ENCODE measurements around the gene KCNAB1. TPM values are rescaled to one million over a fixed set of nuclear protein-coding genes. Genes with fewer than 3 reads are reported as not detected.
"Not testable (repeated sequence)": the region's sequence is repeated elsewhere in the genome, so short reads cannot be mapped to it uniquely, and the experiment has no call there.

KCNAB1 gene
- total RNA-seq, 2 donors from 2014 or later = not detected

DNA sequence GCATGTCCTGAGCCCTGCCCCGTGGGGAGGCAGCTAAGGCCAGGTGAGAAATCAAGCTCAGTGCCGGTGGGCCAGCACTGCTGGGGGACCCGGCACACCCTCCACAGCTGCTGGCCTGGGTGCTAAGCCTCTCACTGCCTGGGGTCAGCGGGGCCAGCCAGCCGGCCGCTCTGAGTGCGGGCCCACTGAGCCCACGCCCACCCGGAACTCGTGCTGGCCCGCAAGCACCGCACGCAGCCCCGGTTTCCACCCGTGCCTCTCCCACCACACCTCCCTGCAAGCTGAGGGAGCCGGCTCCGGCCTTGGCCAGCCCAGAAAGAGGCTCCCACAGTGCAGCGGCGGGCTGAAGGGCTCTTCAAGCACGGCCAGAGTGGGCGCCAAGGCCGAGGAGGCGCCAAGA, 103.7 kb downstream of the KCNAB1 start:
- H3K27ac Mint-ChIP-seq; H3K4me3 Mint-ChIP-seq; H3K9me3 Mint-ChIP-seq; ATAC-seq (replicated peaks in 1 of 2); DNase-seq; H3K36me3 Mint-ChIP-seq (ENCODE audit: insufficient read depth in 2 of 2); H3K4me1 Mint-ChIP-seq (ENCODE audit: low read depth): not testable (repeated sequence)
- H3K27me3 Mint-ChIP-seq (ENCODE audit: low read depth) = peaks cover 13% of the 10 kb centered on the region

GRCh38 chr3:156226676-156227420, 106.5 kb downstream of the KCNAB1 start:
- Mint-ChIP-seq H3K27ac (no peak overlapping the region), H3K4me3 (no peak overlapping the region), H3K27me3 (ENCODE audit: low read depth) (peaks cover 10% of the 10 kb centered on the region), H3K36me3 (ENCODE audit: insufficient read depth in 2 of 2) (no peaks in the 10 kb centered on the region), H3K9me3 (no peaks in the 10 kb centered on the region), H3K4me1 (ENCODE audit: low read depth) (no peaks in the 10 kb centered on the region)
- ATAC-seq (replicated peaks in 1 of 2) = no peak
- DNase-seq = no peak

DNA sequence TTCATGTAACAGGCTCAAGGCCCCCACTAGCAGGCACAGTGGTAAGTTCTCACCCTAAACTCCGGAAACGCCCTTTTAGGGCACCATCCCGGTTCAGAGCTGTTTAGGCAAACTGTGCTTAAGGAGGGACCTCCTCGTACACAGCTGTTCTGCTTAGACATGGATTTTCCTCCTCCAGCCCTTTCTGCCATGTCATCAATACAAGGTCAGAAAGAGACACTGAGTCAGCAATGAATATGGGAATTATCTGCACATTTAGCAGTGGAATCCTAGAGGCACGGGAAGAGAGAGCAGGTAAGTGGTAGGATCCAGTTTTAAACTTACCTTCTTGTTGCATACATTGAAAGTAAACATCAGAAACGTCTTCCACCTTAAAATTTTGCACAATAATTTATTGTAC, 107.3 kb downstream of the KCNAB1 start:
- H3K9me3 Mint-ChIP-seq = no peaks in the 10 kb centered on the region
- H3K36me3 Mint-ChIP-seq (ENCODE audit: insufficient read depth in 2 of 2) = no peaks in the 10 kb centered on the region
- ATAC-seq (replicated peaks in 1 of 2) = no peak
- peaks cover 10% of the 10 kb centered on the region for H3K27me3 Mint-ChIP-seq (ENCODE audit: low read depth)
- H3K4me1 Mint-ChIP-seq (ENCODE audit: low read depth) = no peaks in the 10 kb centered on the region
- H3K4me3 Mint-ChIP-seq = no peak overlapping the region
- DNase-seq = no peak
- no peak overlapping the region for H3K27ac Mint-ChIP-seq

DNA sequence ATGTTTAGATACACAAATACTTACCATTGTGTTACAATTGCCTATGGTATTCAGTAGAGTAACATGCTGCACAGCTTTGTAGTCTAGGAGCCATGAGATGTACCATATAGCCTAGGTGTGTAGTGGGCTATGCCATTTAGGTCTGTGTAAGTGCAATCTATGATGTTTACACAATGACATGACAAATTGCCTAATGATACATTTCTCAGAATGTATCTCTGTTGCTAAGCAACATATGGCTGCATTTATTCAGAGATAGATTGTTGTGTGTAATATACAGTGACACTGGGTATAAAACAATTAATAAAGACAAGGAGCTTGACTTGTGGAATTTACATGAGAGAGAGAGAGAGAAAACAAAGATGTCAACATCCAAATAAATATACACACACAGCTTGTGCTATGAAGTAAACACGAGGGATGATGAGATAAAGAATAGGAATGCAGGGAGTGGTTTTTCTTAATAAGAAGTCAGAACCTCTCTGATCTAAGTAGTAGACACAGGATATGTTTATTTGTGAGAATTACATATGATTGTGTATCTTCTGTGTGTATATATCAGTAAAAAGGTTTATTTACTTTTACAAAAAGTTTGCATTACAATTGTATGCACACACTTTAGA, 110.0 kb downstream of the KCNAB1 start:
- H3K9me3 Mint-ChIP-seq = no peaks in the 10 kb centered on the region
- no peaks in the 10 kb centered on the region for H3K4me1 Mint-ChIP-seq (ENCODE audit: low read depth)
- H3K4me3 Mint-ChIP-seq = no peak overlapping the region
- DNase-seq = no peak
- no peak overlapping the region for H3K27ac Mint-ChIP-seq
- peaks cover 27% of the 10 kb centered on the region for H3K27me3 Mint-ChIP-seq (ENCODE audit: low read depth)
- no peaks in the 10 kb centered on the region for H3K36me3 Mint-ChIP-seq (ENCODE audit: insufficient read depth in 2 of 2)
- no peak for ATAC-seq (replicated peaks in 1 of 2)

GRCh38 chr3:156231221-156231620, 110.8 kb downstream of the KCNAB1 start:
- not testable (repeated sequence) for ATAC-seq (replicated peaks in 1 of 2); H3K9me3 Mint-ChIP-seq; H3K36me3 Mint-ChIP-seq (ENCODE audit: insufficient read depth in 2 of 2)

DNA sequence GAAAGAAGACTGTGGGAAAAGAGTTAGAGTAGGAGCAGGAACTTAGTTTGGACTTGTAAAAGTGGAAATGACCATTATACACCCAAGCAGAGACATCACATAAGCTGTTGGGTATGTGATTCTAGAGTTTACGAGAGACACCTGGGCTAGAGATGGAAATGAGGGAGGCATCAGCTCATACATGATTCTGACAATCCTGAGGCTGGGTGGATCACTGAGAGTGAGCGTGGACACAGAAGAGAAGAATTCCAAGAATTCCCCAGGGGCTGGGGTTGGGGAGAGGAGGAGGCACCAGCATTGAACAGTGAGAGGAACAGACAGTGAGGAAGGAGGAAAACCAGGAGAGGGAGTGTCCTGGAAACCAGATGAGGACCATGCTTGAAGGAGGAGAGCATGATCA, 113.5 kb downstream of the KCNAB1 start:
- no peaks in the 10 kb centered on the region for H3K4me1 Mint-ChIP-seq (ENCODE audit: low read depth)
- no peaks in the 10 kb centered on the region for H3K9me3 Mint-ChIP-seq
- no peaks in the 10 kb centered on the region for H3K36me3 Mint-ChIP-seq (ENCODE audit: insufficient read depth in 2 of 2)
- no peak overlapping the region for H3K4me3 Mint-ChIP-seq
- ATAC-seq (replicated peaks in 1 of 2) (no peak), DNase-seq (no peak)
- H3K27ac Mint-ChIP-seq = no peak overlapping the region
- H3K27me3 Mint-ChIP-seq (ENCODE audit: low read depth) = peaks cover 32% of the 10 kb centered on the region

More at GRCh38 chr3:156231221-156231620, 110.8 kb downstream of the KCNAB1 start:
- H3K4me1 Mint-ChIP-seq (ENCODE audit: low read depth); H3K4me3 Mint-ChIP-seq; H3K27ac Mint-ChIP-seq; DNase-seq: not testable (repeated sequence)
- peaks cover 27% of the 10 kb centered on the region for H3K27me3 Mint-ChIP-seq (ENCODE audit: low read depth)

DNA sequence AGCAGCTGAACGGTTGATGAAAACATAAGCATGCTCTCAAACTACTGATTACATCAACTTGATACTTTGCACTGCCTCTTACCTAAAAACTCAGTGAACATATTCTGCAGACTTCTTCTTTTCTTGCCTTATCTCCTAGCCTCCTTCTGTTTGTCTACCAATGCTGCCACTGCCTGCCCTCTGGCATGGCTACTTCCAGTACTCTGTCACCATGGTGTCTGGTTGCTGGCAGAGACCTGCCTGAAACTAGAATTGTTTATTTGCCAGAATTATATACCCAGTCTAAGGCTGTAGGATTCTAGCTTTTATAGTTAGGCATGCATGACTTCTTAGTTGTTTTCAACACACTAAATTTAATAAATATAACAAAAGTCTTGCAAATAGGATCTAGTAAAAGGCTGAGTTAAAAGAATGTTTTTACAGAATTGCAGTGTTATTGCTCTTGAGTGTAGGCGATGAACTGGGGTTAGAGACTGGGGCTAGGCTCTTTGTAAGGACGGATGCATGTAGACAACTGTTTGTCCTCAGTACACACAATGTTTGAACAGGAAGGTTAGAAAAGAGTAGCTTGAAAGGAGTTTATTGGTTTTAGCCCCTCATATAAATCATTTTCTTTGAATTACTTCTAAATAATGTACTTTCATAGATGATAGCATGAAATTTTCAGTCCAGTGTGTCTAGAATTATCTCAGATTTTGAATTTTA, 116.3 kb downstream of the KCNAB1 start:
- Mint-ChIP-seq H3K4me1 (ENCODE audit: low read depth) (no peaks in the 10 kb centered on the region), H3K36me3 (ENCODE audit: insufficient read depth in 2 of 2) (no peaks in the 10 kb centered on the region), H3K27ac (no peak overlapping the region), H3K9me3 (no peaks in the 10 kb centered on the region), H3K4me3 (no peak overlapping the region), H3K27me3 (ENCODE audit: low read depth) (peaks cover 23% of the 10 kb centered on the region)
- ATAC-seq (replicated peaks in 1 of 2) (no peak), DNase-seq (no peak)

GRCh38 chr3:156240642-156241041, 120.3 kb downstream of the KCNAB1 start:
- Mint-ChIP-seq H3K4me1 (ENCODE audit: low read depth) (no peaks in the 10 kb centered on the region), H3K27ac (no peak overlapping the region), H3K9me3 (no peaks in the 10 kb centered on the region), H3K27me3 (ENCODE audit: low read depth) (peaks cover 10% of the 10 kb centered on the region), H3K4me3 (no peak overlapping the region), H3K36me3 (ENCODE audit: insufficient read depth in 2 of 2) (no peaks in the 10 kb centered on the region)
- ATAC-seq (replicated peaks in 1 of 2) (no peak), DNase-seq (no peak)

- no peak for DNase-seq
- H3K27me3 Mint-ChIP-seq (ENCODE audit: low read depth) = peaks cover 16% of the 10 kb centered on the region
Observed at GRCh38 chr3:156246961-156247725, 126.8 kb downstream of the KCNAB1 start.

GRCh38 chr3:156250550-156250949, 130.2 kb downstream of the KCNAB1 start:
- Mint-ChIP-seq H3K4me1 (ENCODE audit: low read depth) (no peaks in the 10 kb centered on the region), H3K36me3 (ENCODE audit: insufficient read depth in 2 of 2) (no peaks in the 10 kb centered on the region), H3K27me3 (ENCODE audit: low read depth) (peaks cover 11% of the 10 kb centered on the region), H3K4me3 (no peak overlapping the region), H3K27ac (no peak overlapping the region), H3K9me3 (no peaks in the 10 kb centered on the region)
- ATAC-seq (replicated peaks in 1 of 2) (no peak), DNase-seq (no peak)

More at GRCh38 chr3:156246961-156247725, 126.8 kb downstream of the KCNAB1 start:
- H3K27ac Mint-ChIP-seq = no peak overlapping the region
- H3K4me3 Mint-ChIP-seq = no peak overlapping the region
- no peak for ATAC-seq (replicated peaks in 1 of 2)
- H3K36me3 Mint-ChIP-seq (ENCODE audit: insufficient read depth in 2 of 2) = no peaks in the 10 kb centered on the region
- no peaks in the 10 kb centered on the region for H3K9me3 Mint-ChIP-seq
- H3K4me1 Mint-ChIP-seq (ENCODE audit: low read depth) = no peaks in the 10 kb centered on the region

DNA sequence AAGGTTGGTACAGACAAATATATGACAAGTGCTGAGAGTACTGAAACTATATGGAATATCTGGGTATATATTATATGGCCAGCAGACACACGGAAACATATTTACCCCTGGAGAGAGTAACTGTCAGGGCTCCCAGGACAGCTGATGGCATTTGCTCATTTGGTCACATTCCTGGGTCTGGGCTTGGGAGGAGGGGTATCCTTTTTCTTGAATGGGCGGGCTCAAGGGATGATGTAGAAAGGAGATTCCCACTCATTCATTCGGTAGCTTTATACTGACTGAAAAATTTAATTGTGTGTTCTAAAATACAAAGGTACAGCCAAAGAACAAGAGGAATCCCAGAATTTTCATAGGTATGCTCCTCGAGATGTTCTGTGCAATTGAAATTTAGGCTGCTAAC, 131.0 kb downstream of the KCNAB1 start:
- Mint-ChIP-seq H3K4me3 (no peak overlapping the region), H3K27ac (no peak overlapping the region), H3K4me1 (ENCODE audit: low read depth) (no peaks in the 10 kb centered on the region), H3K36me3 (ENCODE audit: insufficient read depth in 2 of 2) (no peaks in the 10 kb centered on the region), H3K9me3 (no peaks in the 10 kb centered on the region), H3K27me3 (ENCODE audit: low read depth) (peaks cover 11% of the 10 kb centered on the region)
- DNase-seq (no peak), ATAC-seq (replicated peaks in 1 of 2) (no peak)

DNA sequence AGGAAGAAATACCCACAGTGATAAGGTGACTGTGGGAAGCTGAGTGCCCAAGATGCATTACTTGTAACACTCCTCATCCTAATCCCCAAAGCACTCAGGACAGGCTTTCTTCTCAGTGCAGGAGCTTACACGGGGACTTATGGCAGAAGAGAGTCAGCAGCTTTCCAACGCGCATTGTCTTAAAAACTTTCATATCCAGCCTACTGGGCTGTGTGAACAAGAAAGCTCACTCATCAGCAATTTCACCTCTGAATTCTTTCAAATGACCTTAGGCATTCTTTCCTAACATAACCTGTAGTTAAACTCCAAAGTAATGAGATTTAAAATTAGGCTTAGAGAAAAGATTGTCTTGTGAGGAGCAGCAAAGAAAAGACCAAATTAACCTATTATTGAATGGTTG, 132.3 kb downstream of the KCNAB1 start:
- no peaks in the 10 kb centered on the region for H3K36me3 Mint-ChIP-seq (ENCODE audit: insufficient read depth in 2 of 2)
- ATAC-seq (replicated peaks in 1 of 2) (no peak), DNase-seq (no peak)
- no peak overlapping the region for H3K27ac Mint-ChIP-seq
- H3K9me3 Mint-ChIP-seq = no peaks in the 10 kb centered on the region
- no peak overlapping the region for H3K4me3 Mint-ChIP-seq
- no peaks in the 10 kb centered on the region for H3K4me1 Mint-ChIP-seq (ENCODE audit: low read depth)
- H3K27me3 Mint-ChIP-seq (ENCODE audit: low read depth) = peaks cover 11% of the 10 kb centered on the region

GRCh38 chr3:156253150-156253549, 132.8 kb downstream of the KCNAB1 start:
- Mint-ChIP-seq H3K4me1 (ENCODE audit: low read depth) (no peaks in the 10 kb centered on the region), H3K36me3 (ENCODE audit: insufficient read depth in 2 of 2) (no peaks in the 10 kb centered on the region)

More at GRCh38 chr3:156253150-156253549, 132.8 kb downstream of the KCNAB1 start:
- ATAC-seq (replicated peaks in 1 of 2) (no peak), DNase-seq (no peak)
- no peak overlapping the region for H3K27ac Mint-ChIP-seq
- peaks cover 11% of the 10 kb centered on the region for H3K27me3 Mint-ChIP-seq (ENCODE audit: low read depth)
- no peak overlapping the region for H3K4me3 Mint-ChIP-seq
- no peaks in the 10 kb centered on the region for H3K9me3 Mint-ChIP-seq

Data from activated T-cell treated with anti-CD3 and anti-CD28 coated beads, Interleukin-2, amount 50 U/mL, for 72 hours (primary cell).